DOHH2 (cell line): ENCODE data around the gene SRCAP.

ENCODE experiments used
- H3F3A ChIP-seq: fragments of 200-600 bp; sonication (generic), shearing (Covaris generic); 2 replicates; pipeline ENCODE4 v1.6.0; 2016; ENCODE audit warnings: antibody characterized with exemption, mild to moderate bottlenecking; ENCODE audit not compliant: control insufficient read depth, insufficient read depth
- H3K27ac ChIP-seq: fragments of 200-600 bp; sonication (generic); 2 replicates; pipeline ENCODE4 v1.5.1; 2014; ENCODE audit warnings: low read depth, mild to moderate bottlenecking, low read length, moderate library complexity
- H3K27me3 ChIP-seq: fragments of 200-600 bp; sonication (generic); 2 replicates; pipeline ENCODE4 v1.6.1; 2014; ENCODE audit warnings: mild to moderate bottlenecking, low read length, mixed read lengths; ENCODE audit not compliant: control insufficient read depth
- H3K36me3 ChIP-seq: fragments of 200-600 bp; sonication (generic); 2 replicates; pipeline ENCODE4 v1.6.1; 2014; ENCODE audit warnings: mild to moderate bottlenecking, low read length, moderate library complexity, mixed read lengths; ENCODE audit not compliant: control insufficient read depth
- H3K4me1 ChIP-seq: fragments of 200-600 bp; sonication (generic); 2 replicates; pipeline ENCODE4 v1.6.1; 2014; ENCODE audit warnings: mild to moderate bottlenecking, low read length, mixed read lengths; ENCODE audit not compliant: control insufficient read depth
- H3K4me2 ChIP-seq: fragments of 200-600 bp; sonication (generic); 2 replicates; pipeline ENCODE4 v1.6.0; 2014; ENCODE audit warnings: mild to moderate bottlenecking, low read length, moderate library complexity
- H3K4me3 ChIP-seq: fragments of 200-600 bp; sonication (generic); 2 replicates; pipeline ENCODE4 v1.5.1; 2014; ENCODE audit warnings: mild to moderate bottlenecking, low read length, mixed read lengths
- H3K79me2 ChIP-seq: fragments of 200-600 bp; sonication (generic); 2 replicates; pipeline ENCODE4 v1.6.1; 2014; ENCODE audit warnings: mild to moderate bottlenecking, low read length, mixed read lengths; ENCODE audit not compliant: control insufficient read depth
- H3K9me2 ChIP-seq: fragments of 200-600 bp; sonication (generic); replicated peaks from 2 replicates; pipeline ENCODE4 v1.6.1; 2014; ENCODE audit warnings: mild to moderate bottlenecking, low read length, mixed read lengths; ENCODE audit not compliant: control insufficient read depth
- H3K9me3 ChIP-seq: fragments of 200-600 bp; sonication (generic); 2 replicates; pipeline ENCODE4 v1.6.1; 2014; ENCODE audit warnings: antibody characterized with exemption, low read length, mixed read lengths; ENCODE audit not compliant: control insufficient read depth, insufficient read depth
- H4K20me1 ChIP-seq: fragments of 200-600 bp; sonication (generic); 2 replicates; pipeline ENCODE4 v1.6.0; 2014; ENCODE audit warnings: low read depth, mild to moderate bottlenecking, antibody characterized with exemption, low read length, moderate library complexity; ENCODE audit not compliant: control insufficient read depth, insufficient read depth
- CTCF ChIP-seq: fragments of 200-600 bp; sonication (generic); IDR thresholded peaks from one replicate; pipeline ENCODE4 v1.5.1; 2014; ENCODE audit warnings: antibody characterized with exemption, mild to moderate bottlenecking, low read depth, low read length; ENCODE audit not compliant: poor library complexity, severe bottlenecking
- EZH2phosphoT487 ChIP-seq: fragments of 200-600 bp; sonication (generic); IDR thresholded peaks from 2 replicates; pipeline ENCODE4 v1.6.1; 2017; ENCODE audit warnings: borderline replicate concordance, mild to moderate bottlenecking, antibody characterized with exemption, low read length, moderate library complexity, mixed read lengths

SRCAP gene

GRCh38 chr16:30665155-30665829 lies 33.7 kb upstream of the SRCAP start:
- Histone ChIP-seq H3F3A (no peaks in the 10 kb centered on the region; the same call in 1 of the 2 replicates), H3K27ac (no peak overlapping the region), H3K4me1 (peaks cover 34% of the 10 kb centered on the region), H4K20me1 (peaks cover 4% of the 10 kb centered on the region; the same call in 1 of the 2 replicates), H3K79me2 (peaks cover 37% of the 10 kb centered on the region), H3K27me3 (no peaks in the 10 kb centered on the region), H3K4me3 (no peak overlapping the region), H3K9me3 (no peaks in the 10 kb centered on the region), H3K36me3 (peaks cover 93% of the 10 kb centered on the region), H3K9me2 (no peaks in the 10 kb centered on the region), H3K4me2 (no peak overlapping the region)
- no peak for TF ChIP-seq EZH2phosphoT487
- TF ChIP-seq CTCF: no peak

- Histone ChIP-seq H3K9me3 (no peaks in the 10 kb centered on the region), H3K27ac (no peak overlapping the region), H3K27me3 (no peaks in the 10 kb centered on the region), H3K36me3 (peaks cover 91% of the 10 kb centered on the region), H3K9me2 (no peaks in the 10 kb centered on the region), H3K4me1 (peaks cover 29% of the 10 kb centered on the region), H3F3A (no peaks in the 10 kb centered on the region), H3K79me2 (peaks cover 32% of the 10 kb centered on the region), H3K4me3 (no peak overlapping the region), H3K4me2 (no peak overlapping the region), H4K20me1 (peaks cover 4% of the 10 kb centered on the region; the same call in 1 of the 2 replicates)
- TF ChIP-seq EZH2phosphoT487 (no peak), CTCF (no peak)
These were observed 33.2 kb upstream of the SRCAP start for GRCh38 chr16:30665830-30666190.

- H3K79me2 ChIP-seq: peaks cover 23% of the 10 kb centered on the region
- H3K36me3 ChIP-seq: peaks cover 82% of the 10 kb centered on the region
- peaks cover 3% of the 10 kb centered on the region; the same call in 1 of the 2 replicates for H3F3A ChIP-seq
- no peaks in the 10 kb centered on the region for H3K27me3 ChIP-seq
- H3K9me2 ChIP-seq: no peaks in the 10 kb centered on the region
- no peak overlapping the region for H3K4me2 ChIP-seq
- TF ChIP-seq EZH2phosphoT487 (no peak), CTCF (no peak)
- no peaks in the 10 kb centered on the region for H3K9me3 ChIP-seq
- no peak overlapping the region for H3K27ac ChIP-seq
- H4K20me1 ChIP-seq: peaks cover 4% of the 10 kb centered on the region; the same call in 1 of the 2 replicates
- H3K4me3 ChIP-seq: no peak overlapping the region
- peaks cover 20% of the 10 kb centered on the region for H3K4me1 ChIP-seq
These were observed 32.3 kb upstream of the SRCAP start for GRCh38 chr16:30666681-30667080.
